ENCODE data around the gene ZNF354B.

ZNF354B gene

GRCh38 chr5:178883815-178884430 is 24.2 kb downstream of the ZNF354B start:
- DNase-seq = no peak

- DNase-seq = peak; percentile 81
Measured at GRCh38 chr5:178895615-178896571, 36.1 kb downstream of the ZNF354B start, which contains the start of gene ZFP2. Gene ZFP2, plus strand, starts transcription at chr5:178895913. Its CDS starts 35,401 bp downstream, at chr5:178931314.

GRCh38 chr5:178899289-178899688 is 39.5 kb downstream of the ZNF354B start:
- DNase-seq = no peak

- DNase-seq = no peak
Measured at GRCh38 chr5:178902849-178903248, 43.1 kb downstream of the ZNF354B start.

DNA sequence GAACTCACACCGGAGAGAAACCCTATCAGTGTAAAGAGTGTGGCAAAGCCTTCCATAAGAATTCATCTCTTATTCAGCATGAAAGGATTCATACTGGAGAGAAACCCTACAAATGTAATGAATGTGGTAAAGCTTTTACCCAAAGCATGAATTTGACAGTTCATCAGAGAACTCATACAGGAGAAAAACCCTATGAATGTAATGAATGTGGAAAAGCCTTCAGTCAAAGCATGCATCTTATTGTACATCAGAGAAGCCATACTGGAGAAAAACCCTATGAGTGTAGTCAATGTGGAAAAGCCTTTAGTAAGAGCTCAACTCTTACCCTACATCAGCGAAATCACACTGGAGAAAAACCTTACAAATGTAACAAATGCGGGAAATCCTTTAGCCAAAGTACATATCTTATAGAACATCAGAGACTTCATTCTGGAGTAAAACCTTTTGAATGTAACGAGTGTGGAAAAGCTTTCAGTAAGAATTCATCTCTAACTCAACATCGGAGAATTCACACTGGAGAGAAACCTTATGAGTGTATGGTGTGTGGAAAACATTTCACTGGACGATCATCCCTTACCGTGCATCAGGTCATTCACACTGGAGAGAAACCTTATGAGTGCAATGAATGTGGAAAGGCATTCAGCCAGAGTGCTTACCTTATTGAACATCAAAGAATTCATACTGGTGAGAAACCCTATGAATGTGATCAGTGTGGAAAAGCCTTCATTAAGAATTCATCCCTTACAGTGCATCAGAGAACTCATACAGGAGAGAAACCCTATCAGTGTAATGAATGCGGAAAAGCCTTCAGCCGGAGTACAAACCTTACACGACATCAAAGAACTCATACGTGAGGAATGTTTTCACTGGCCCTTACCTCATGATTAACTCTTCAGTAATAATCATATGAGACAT is 72.3 kb downstream of the ZNF354B start:
- DNase-seq = no peak
